Psoas muscle (tissue), 8 donors: Measurements from ENCODE around the gene ULK1. TPM values are rescaled to one million over a fixed set of nuclear protein-coding genes. Genes with fewer than 3 reads are reported as not detected.
"Not testable (repeated sequence)": the region's sequence is repeated elsewhere in the genome, so short reads cannot be mapped to it uniquely, and the experiment has no call there.

Experiments used
- ATAC-seq, 4 donors: fragments of 200-7000 bp; cut with Tn5 transposase; one replicate each; pipeline ENCODE4 v1.9.1; 2020; ENCODE audit warnings: moderate library complexity in 3 of 4, mild to moderate bottlenecking in 2 of 4
- DNase-seq, 2 donors: peaks; one replicate each; pipeline ENCODE4 v3.0.0-alpha.2; 2020
- H3K27ac ChIP-seq: fragments of 200-600 bp; one replicate; pipeline ENCODE4 v1.8.0; 2022
- H3K27me3 ChIP-seq, 3 donors: fragments of 200-600 bp in 1 of 3; one replicate each; pipeline versions ENCODE4 v1.6.1 to v1.8.0; 2013 to 2022; ENCODE audit warnings: low read length in 2 of 3, mild to moderate bottlenecking in 2 of 3, moderate library complexity in 1 of 3; ENCODE audit not compliant: insufficient read depth in 3 of 3
- H3K36me3 ChIP-seq, 2 donors: fragments of 200-600 bp in 1 of 2; one replicate each; pipeline versions ENCODE4 v1.6.1 to v1.8.0; 2013 to 2022; ENCODE audit warnings: low read depth in 1 of 2, mild to moderate bottlenecking in 1 of 2, moderate library complexity in 1 of 2; ENCODE audit not compliant: insufficient read depth in 1 of 2
- H3K4me1 ChIP-seq: fragments of 200-600 bp; one replicate; pipeline ENCODE4 v1.8.0; 2022
- H3K4me3 ChIP-seq: fragments of 200-600 bp; one replicate; pipeline ENCODE4 v1.8.0; 2022; ENCODE audit warnings: mild to moderate bottlenecking
- H3K9me3 ChIP-seq: fragments of 200-600 bp; one replicate; pipeline ENCODE4 v1.8.0; 2022
- CTCF ChIP-seq: fragments of 200-600 bp; IDR thresholded peaks from one replicate; pipeline ENCODE4 v1.8.0; 2022; ENCODE audit warnings: antibody characterized with exemption
- WGBS, 3 donors: extraction: QIAGEN DNeasy Blood & Tissue Kit; methylation state at CpG; one replicate each; pipeline versions ENCODE4 v1.1.6 to v1.1.7; 2013; 5-methylcytosine and 5-hydroxymethylcytosine counted together
- intact Hi-C, 2 donors: fragments of 100-400 bp; cut with DNase I; formaldehyde crosslinking; loops; one replicate each; pipeline versions ENCODE4 v1.11.0 to v1.14.2; 2022
- polyA plus RNA-seq, 3 donors: library from polyadenylated mRNA; stranded (reverse); fragments of 200-250 nt; gene quantifications; one replicate each; pipeline ENCODE4 v1.2.3, GENCODE V29; 2013
- total RNA-seq, 4 donors: library from RNA; stranded (reverse); fragmentation: NEBNext Ultra II Directional in 2 of 4; extraction: Animal tissue kit (Norgen Biotek cat#: 25700) in 2 of 4; gene quantifications; one replicate each; pipeline versions ENCODE4 v1.2.1 to v1.2.4, GENCODE V29; 2021 to 2023
- donor health status: healthy with polysubstance abuse.
- donor health status: DM: no; HTN: no; CAD: no; lungs with moderate emphysema.
- donor health status: Bipolar disorder and iron deficiency.
- donor health status: healthy.
- donor health status: DM: yes; HTN: yes; CAD: no.
- donor health status: DM: no; HTN: no; CAD: no.
- donor health status: DM: no; HTN: no; CAD: no.
- donor health status: DM: yes; HTN: yes; CAD: no.

The ULK1 gene
- total and polyA plus RNA-seq, 7 donors: 4.1 to 90.4 (median 58.0) TPM

- ATAC-seq: no peak
- Histone ChIP-seq H3K4me3 (no peak overlapping the region), H3K4me1 (no peaks in the 10 kb centered on the region), H3K9me3 (peaks cover 8% of the 10 kb centered on the region), H3K27me3 (no peaks in the 10 kb centered on the region), H3K36me3 (no peaks in the 10 kb centered on the region), H3K27ac (no peak overlapping the region)
- intact Hi-C loops: no loop called here
- 77 to 84% (median 79%) methylated on average over 16 of the region's 16 CpGs for WGBS, 3 donors
- no peak for TF ChIP-seq CTCF
- no peak for DNase-seq
Observed at GRCh38 chr12:131882804-131883520, 11.5 kb upstream of the ULK1 start.

GRCh38 chr12:131883521-131883900 is 10.9 kb upstream of the ULK1 start:
- Histone ChIP-seq H3K27ac (no peak overlapping the region), H3K9me3 (peaks cover 8% of the 10 kb centered on the region), H3K27me3 (no peaks in the 10 kb centered on the region), H3K36me3 (no peaks in the 10 kb centered on the region), H3K4me3 (no peak overlapping the region), H3K4me1 (no peaks in the 10 kb centered on the region)
- no peak for TF ChIP-seq CTCF
- ATAC-seq (no peak), DNase-seq (no peak)
- 84 to 92% (median 89%) methylated on average over 4 of the region's 4 CpGs for WGBS, 3 donors
- intact Hi-C loops: no loop called here

GRCh38 chr12:131885076-131885475 is 9.3 kb upstream of the ULK1 start:
- H3K27ac ChIP-seq, H3K36me3 ChIP-seq, H3K9me3 ChIP-seq, DNase-seq, H3K27me3 ChIP-seq, H3K4me1 ChIP-seq, ATAC-seq, intact Hi-C loops, H3K4me3 ChIP-seq: not testable (repeated sequence)
- 88 to 93% (median 92%) methylated on average over 8 of the region's 8 CpGs for WGBS, 3 donors

- H3K36me3 ChIP-seq: no peaks in the 10 kb centered on the region
- intact Hi-C loops: no loop called here
- H3K27me3 ChIP-seq: no peaks in the 10 kb centered on the region
- no peak for TF ChIP-seq CTCF
- WGBS, 3 donors: 92 to 93% (median 92%) methylated on average over 7 of the region's 7 CpGs
- H3K4me3 ChIP-seq: no peak overlapping the region
- H3K9me3 ChIP-seq: peaks cover 8% of the 10 kb centered on the region
- H3K27ac ChIP-seq: no peak overlapping the region
- no peak for DNase-seq
- no peaks in the 10 kb centered on the region for H3K4me1 ChIP-seq
- ATAC-seq: no peak
Observed at GRCh38 chr12:131885543-131886057, 8.8 kb upstream of the ULK1 start.

- DNase-seq, intact Hi-C loops, H3K4me1 ChIP-seq, H3K9me3 ChIP-seq, H3K27me3 ChIP-seq, ATAC-seq, H3K27ac ChIP-seq, H3K36me3 ChIP-seq, H3K4me3 ChIP-seq: not testable (repeated sequence)
- WGBS, 3 donors: 84 to 87% (median 85%) methylated on average over 8 of the region's 8 CpGs
Observed at GRCh38 chr12:131891722-131892121, 2.7 kb upstream of the ULK1 start.
